Measurements from ENCODE around the gene RIC1.
"Not testable (repeated sequence)": the region's sequence is repeated elsewhere in the genome, so short reads cannot be mapped to it uniquely, and the experiment has no call there.

Gene RIC1

GRCh38 chr9:5628530-5629311 lies at the start of gene RIC1:
Gene RIC1, plus strand, starts transcription at chr9:5629107. Its CDS starts 203 bp downstream, at chr9:5629310.
- peak; percentile 91 for DNase-seq

GRCh38 chr9:5579881-5580280 lies 49.0 kb upstream of the RIC1 start:
- DNase-seq = no peak

- no peak for DNase-seq
These were observed 48.3 kb upstream of the RIC1 start for GRCh38 chr9:5580650-5581049.

- DNase-seq = not testable (repeated sequence)
These were observed 47.2 kb upstream of the RIC1 start for GRCh38 chr9:5581706-5582105.

- no peak for DNase-seq
These were observed 46.1 kb upstream of the RIC1 start for GRCh38 chr9:5582835-5583195.

- DNase-seq = no peak
These were observed 42.5 kb upstream of the RIC1 start for GRCh38 chr9:5586391-5586802.

- DNase-seq = peak; percentile 31
These were observed 41.9 kb upstream of the RIC1 start for GRCh38 chr9:5587024-5587423.

GRCh38 chr9:5592231-5592630 lies 36.7 kb upstream of the RIC1 start:
- DNase-seq = no peak

GRCh38 chr9:5592904-5593303 lies 36.0 kb upstream of the RIC1 start:
- no peak for DNase-seq

- DNase-seq = no peak
These were observed 35.0 kb upstream of the RIC1 start for GRCh38 chr9:5593904-5594303.

GRCh38 chr9:5596173-5596572 lies 32.7 kb upstream of the RIC1 start:
- DNase-seq = no peak

GRCh38 chr9:5608298-5609225 lies 20.3 kb upstream of the RIC1 start:
- DNase-seq = peak; percentile 45

- DNase-seq = no peak
These were observed 19.7 kb upstream of the RIC1 start for GRCh38 chr9:5609226-5609596.

GRCh38 chr9:5610491-5610890 lies 18.4 kb upstream of the RIC1 start:
- DNase-seq = no peak

- no peak for DNase-seq
These were observed 17.4 kb upstream of the RIC1 start for GRCh38 chr9:5611321-5612184.

- no peak for DNase-seq
These were observed 16.7 kb upstream of the RIC1 start for GRCh38 chr9:5612185-5612530.

- DNase-seq = no peak
These were observed 14.7 kb upstream of the RIC1 start for GRCh38 chr9:5614192-5614591.

GRCh38 chr9:5614985-5615384 lies 13.9 kb upstream of the RIC1 start:
- DNase-seq = no peak

- no peak for DNase-seq
These were observed 11.2 kb upstream of the RIC1 start for GRCh38 chr9:5617749-5618148.

- DNase-seq = no peak
These were observed 8.4 kb upstream of the RIC1 start for GRCh38 chr9:5620494-5620893.

GRCh38 chr9:5621327-5621726 lies 7.6 kb upstream of the RIC1 start:
- no peak for DNase-seq

- DNase-seq = no peak
These were observed 6.9 kb upstream of the RIC1 start for GRCh38 chr9:5622016-5622415.

- no peak for DNase-seq
These were observed 4.3 kb upstream of the RIC1 start for GRCh38 chr9:5624655-5625054.

Measured in hematopoietic multipotent progenitor cell treated with erythropoietin and hydrocortisone succinate and interleukin-3 and kit ligand, for 8 days (in vitro differentiated cells).